Nephron progenitor cell (in vitro differentiated cells): ENCODE measurements around the gene TGFA.

Experiments
- DNase-seq: peaks from one replicate; pipeline ENCODE4 v3.0.0; 2021
- H3K27ac Mint-ChIP-seq: 2 replicates; pipeline ENCODE4 v1.8.0; 2021; ENCODE audit warnings: mild to moderate bottlenecking, moderate library complexity, mixed read lengths
- H3K27me3 Mint-ChIP-seq: 2 replicates; pipeline ENCODE4 v1.8.0; 2021; ENCODE audit warnings: mild to moderate bottlenecking, low read depth, mixed read lengths; ENCODE audit not compliant: poor library complexity
- H3K36me3 Mint-ChIP-seq: 2 replicates; pipeline ENCODE4 v1.8.0; 2021; ENCODE audit warnings: low read depth, mixed read lengths
- H3K4me1 Mint-ChIP-seq: 2 replicates; pipeline ENCODE4 v1.8.0; 2021; ENCODE audit warnings: mixed read lengths
- H3K4me3 Mint-ChIP-seq: 2 replicates; pipeline ENCODE4 v1.8.0; 2021; ENCODE audit warnings: mild to moderate bottlenecking, moderate library complexity, mixed read lengths
- H3K9me3 Mint-ChIP-seq: 2 replicates; pipeline ENCODE4 v1.8.0; 2021; ENCODE audit warnings: mild to moderate bottlenecking, moderate library complexity, mixed read lengths
- TF ChIP-seq, protein P1 (sequence below): fragments of 200-600 bp; sonication (generic); IDR thresholded peaks from 2 replicates; pipeline ENCODE4 v1.5.0; 2021; ENCODE audit warnings: antibody characterized with exemption

Gene TGFA

DNA sequence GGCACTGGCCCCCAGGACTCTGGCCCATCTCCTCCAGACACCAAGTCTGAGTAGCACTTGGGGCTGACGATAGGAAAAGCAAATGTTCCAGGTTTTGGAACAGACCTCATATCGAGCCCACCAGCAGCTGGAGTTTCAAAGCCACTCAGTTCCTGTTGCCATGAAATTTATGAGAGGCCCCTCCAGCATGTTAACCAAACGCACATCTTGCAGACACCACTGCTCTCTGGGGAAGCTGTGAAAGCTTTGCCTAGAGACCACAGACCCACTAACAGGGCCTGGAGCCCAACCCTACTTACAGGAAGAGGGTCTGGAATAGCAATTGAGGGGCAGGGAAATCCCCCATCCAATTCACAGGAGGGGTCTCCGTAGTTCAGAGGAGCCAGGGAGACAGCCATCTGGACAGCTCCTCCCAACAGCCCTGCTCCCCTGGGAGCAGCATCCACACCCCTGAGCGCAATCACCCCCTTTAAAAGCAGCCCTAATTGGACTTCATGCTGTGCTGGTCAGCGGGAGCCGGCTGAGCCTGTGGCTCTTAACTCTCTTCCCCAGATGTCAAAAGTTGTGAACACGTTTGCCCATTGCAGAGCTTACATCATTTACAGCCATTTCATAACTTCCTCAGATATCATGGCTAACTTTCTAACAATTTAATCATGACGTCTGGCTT, 81.3 kb downstream of the TGFA start:
- Mint-ChIP-seq H3K27ac (peak overlapping the region; percentile 42), H3K4me3 (no peak overlapping the region), H3K27me3 (peaks cover 3% of the 10 kb centered on the region), H3K4me1 (peaks cover 92% of the 10 kb centered on the region), H3K9me3 (no peaks in the 10 kb centered on the region), H3K36me3 (no peaks in the 10 kb centered on the region)
- TF ChIP-seq, protein P1, sequence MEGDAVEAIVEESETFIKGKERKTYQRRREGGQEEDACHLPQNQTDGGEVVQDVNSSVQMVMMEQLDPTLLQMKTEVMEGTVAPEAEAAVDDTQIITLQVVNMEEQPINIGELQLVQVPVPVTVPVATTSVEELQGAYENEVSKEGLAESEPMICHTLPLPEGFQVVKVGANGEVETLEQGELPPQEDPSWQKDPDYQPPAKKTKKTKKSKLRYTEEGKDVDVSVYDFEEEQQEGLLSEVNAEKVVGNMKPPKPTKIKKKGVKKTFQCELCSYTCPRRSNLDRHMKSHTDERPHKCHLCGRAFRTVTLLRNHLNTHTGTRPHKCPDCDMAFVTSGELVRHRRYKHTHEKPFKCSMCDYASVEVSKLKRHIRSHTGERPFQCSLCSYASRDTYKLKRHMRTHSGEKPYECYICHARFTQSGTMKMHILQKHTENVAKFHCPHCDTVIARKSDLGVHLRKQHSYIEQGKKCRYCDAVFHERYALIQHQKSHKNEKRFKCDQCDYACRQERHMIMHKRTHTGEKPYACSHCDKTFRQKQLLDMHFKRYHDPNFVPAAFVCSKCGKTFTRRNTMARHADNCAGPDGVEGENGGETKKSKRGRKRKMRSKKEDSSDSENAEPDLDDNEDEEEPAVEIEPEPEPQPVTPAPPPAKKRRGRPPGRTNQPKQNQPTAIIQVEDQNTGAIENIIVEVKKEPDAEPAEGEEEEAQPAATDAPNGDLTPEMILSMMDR, result no peak
- peak; percentile 22 for DNase-seq

DNA sequence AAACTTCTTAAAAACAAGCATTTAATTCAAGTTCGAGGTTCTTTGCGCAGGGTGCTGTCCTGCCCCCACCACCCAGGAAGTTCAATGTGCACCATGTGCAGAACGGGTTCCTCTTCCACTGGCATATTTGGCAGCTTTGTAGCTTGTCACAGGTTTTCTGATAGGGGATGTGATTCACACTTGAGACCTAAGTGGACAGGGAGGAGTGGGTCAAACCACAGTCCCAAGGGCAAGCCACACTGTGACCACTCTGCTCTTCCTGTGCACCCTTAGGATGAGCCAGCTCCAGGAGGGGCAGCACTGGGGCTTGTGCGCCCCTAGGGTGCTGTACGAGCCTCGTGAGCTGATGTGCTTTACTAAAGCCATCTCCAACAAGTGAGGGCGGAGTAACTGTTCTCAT, 82.5 kb downstream of the TGFA start:
- H3K9me3 Mint-ChIP-seq, result no peaks in the 10 kb centered on the region
- no peak overlapping the region for H3K4me3 Mint-ChIP-seq
- TF ChIP-seq, protein P1, result no peak
- peaks cover 79% of the 10 kb centered on the region for H3K4me1 Mint-ChIP-seq
- no peak overlapping the region for H3K27ac Mint-ChIP-seq
- H3K27me3 Mint-ChIP-seq, result peaks cover 3% of the 10 kb centered on the region
- H3K36me3 Mint-ChIP-seq, result no peaks in the 10 kb centered on the region
- no peak for DNase-seq

- DNase-seq, result no peak
- Mint-ChIP-seq H3K36me3 (no peaks in the 10 kb centered on the region), H3K9me3 (no peaks in the 10 kb centered on the region), H3K4me1 (peaks cover 68% of the 10 kb centered on the region), H3K27me3 (peaks cover 3% of the 10 kb centered on the region), H3K27ac (peak overlapping the region; percentile 4), H3K4me3 (no peak overlapping the region)
- TF ChIP-seq, protein P1, result no peak
Observed at GRCh38 chr2:70469961-70470360, 83.7 kb downstream of the TGFA start.

DNA sequence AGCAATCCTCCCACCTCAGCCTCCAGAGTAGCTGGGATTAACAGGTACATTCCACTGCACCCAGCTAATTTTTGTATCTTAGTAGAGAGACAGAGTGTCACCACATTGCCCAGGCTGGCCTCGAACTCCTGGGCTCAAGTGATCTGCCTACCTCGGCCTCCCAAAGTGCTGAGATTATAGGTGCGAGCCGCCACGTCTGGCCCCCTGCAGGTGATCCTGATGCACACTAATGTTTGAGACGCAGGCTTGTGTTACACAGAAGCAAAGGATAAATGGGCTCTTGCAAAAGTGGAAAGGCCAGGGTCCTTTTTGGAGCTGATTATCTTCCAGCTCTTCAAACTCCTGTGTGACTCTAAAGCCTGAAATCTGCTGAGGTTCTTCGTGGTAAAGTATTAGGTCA, 84.2 kb downstream of the TGFA start:
- no peak for DNase-seq
- H3K27ac Mint-ChIP-seq, result no peak overlapping the region
- no peak overlapping the region for H3K4me3 Mint-ChIP-seq
- TF ChIP-seq, protein P1, result no peak
- peaks cover 3% of the 10 kb centered on the region for H3K27me3 Mint-ChIP-seq
- no peaks in the 10 kb centered on the region for H3K36me3 Mint-ChIP-seq
- H3K9me3 Mint-ChIP-seq, result no peaks in the 10 kb centered on the region
- peaks cover 62% of the 10 kb centered on the region for H3K4me1 Mint-ChIP-seq

DNA sequence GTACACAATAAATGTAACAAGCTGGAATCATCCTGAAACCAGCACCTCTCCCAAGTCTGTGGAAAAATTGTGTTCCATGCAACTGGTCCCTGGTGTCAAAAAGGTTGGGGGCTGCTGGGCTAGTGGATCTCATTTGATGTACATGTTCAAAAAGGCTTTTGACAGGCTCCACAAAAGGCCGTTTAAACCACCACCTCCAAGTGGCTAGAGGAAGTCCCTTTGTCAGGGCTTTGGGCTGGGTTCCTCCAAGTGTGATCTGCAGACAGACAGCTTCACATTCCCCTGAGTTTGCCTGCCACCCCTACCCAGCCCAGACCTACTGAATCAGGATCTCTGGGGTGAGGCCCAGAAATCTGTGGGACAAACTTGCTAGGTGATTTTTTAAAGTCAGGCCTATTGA, 84.7 kb downstream of the TGFA start:
- no peaks in the 10 kb centered on the region for H3K36me3 Mint-ChIP-seq
- no peak overlapping the region for H3K4me3 Mint-ChIP-seq
- H3K27ac Mint-ChIP-seq, result no peak overlapping the region
- no peak for DNase-seq
- H3K27me3 Mint-ChIP-seq, result peaks cover 3% of the 10 kb centered on the region
- peaks cover 57% of the 10 kb centered on the region for H3K4me1 Mint-ChIP-seq
- TF ChIP-seq, protein P1, result no peak
- H3K9me3 Mint-ChIP-seq, result no peaks in the 10 kb centered on the region
